CD8-positive, alpha-beta memory T cell (primary cell): Measurements from ENCODE around the gene CRISPLD2. TPM values are rescaled to one million over a fixed set of nuclear protein-coding genes. Genes with fewer than 3 reads are reported as not detected.

Experiments used
- CTCF ChIA-PET: fragments of 350-600 bp; sonication (Branson Sonifier 250); formaldehyde crosslinking; loops from one replicate; lab custom pipeline; 2021; ENCODE audit warnings: antibody characterized with exemption; lab: Charles Lee
- POLR2A ChIA-PET: fragments of 350-600 bp; sonication (Branson Sonifier 250); formaldehyde crosslinking; loops from one replicate; lab custom pipeline; 2021; ENCODE audit warnings: antibody characterized with exemption; lab: Charles Lee
- DNase-seq, 5 donors: peaks; one replicate each; pipeline versions ENCODE4 v3.0.0 to v3.0.0-alpha.2; 2020 to 2022; ENCODE audit warnings: mixed read lengths in 1 of 5
- H3K27ac ChIP-seq: one replicate; pipeline ENCODE4 v1.7.0; 2013; ENCODE audit warnings: low read depth, mild to moderate bottlenecking, low read length, moderate library complexity
- H3K27me3 ChIP-seq: 2 replicates; pipeline ENCODE4 v1.7.0; 2013; ENCODE audit warnings: low read length, mild to moderate bottlenecking; ENCODE audit not compliant: insufficient read depth, poor library complexity, severe bottlenecking
- H3K36me3 ChIP-seq: 2 replicates; pipeline ENCODE4 v1.7.0; 2013; ENCODE audit warnings: mild to moderate bottlenecking, low read length, moderate library complexity; ENCODE audit not compliant: insufficient read depth
- H3K4me1 ChIP-seq: 2 replicates; pipeline ENCODE4 v1.7.0; 2013; ENCODE audit warnings: mild to moderate bottlenecking, low read length, moderate library complexity; ENCODE audit not compliant: insufficient read depth
- H3K4me3 ChIP-seq: 2 replicates; pipeline ENCODE4 v1.7.0; 2013; ENCODE audit warnings: mild to moderate bottlenecking, low read length
- H3K9me3 ChIP-seq: 2 replicates; pipeline ENCODE4 v1.7.0; 2013; ENCODE audit warnings: mild to moderate bottlenecking, low read length
- H3K27ac Mint-ChIP-seq, 8 donors: one replicate each; pipeline ENCODE4 v1.8.0; 2020 to 2021; ENCODE audit warnings: mixed read lengths in 8 of 8, mild to moderate bottlenecking in 6 of 8, inconsistent platforms in 3 of 8, moderate library complexity in 3 of 8
- H3K27me3 Mint-ChIP-seq, 2 donors: one replicate each; pipeline ENCODE4 v1.8.0; 2020 to 2021; ENCODE audit warnings: mixed read lengths in 2 of 2, mild to moderate bottlenecking in 1 of 2, moderate library complexity in 1 of 2
- H3K36me3 Mint-ChIP-seq, 3 donors: one replicate each; pipeline ENCODE4 v1.8.0; 2020 to 2021; ENCODE audit warnings: mixed read lengths in 3 of 3, inconsistent platforms in 1 of 3, mild to moderate bottlenecking in 1 of 3
- H3K4me1 Mint-ChIP-seq, 3 donors: one replicate each; pipeline ENCODE4 v1.8.0; 2020 to 2021; ENCODE audit warnings: mixed read lengths in 3 of 3, inconsistent platforms in 1 of 3, mild to moderate bottlenecking in 1 of 3
- H3K4me3 Mint-ChIP-seq, 7 donors: one replicate each; pipeline ENCODE4 v1.8.0; 2020 to 2021; ENCODE audit warnings: mixed read lengths in 7 of 7, mild to moderate bottlenecking in 6 of 7, moderate library complexity in 4 of 7, inconsistent platforms in 2 of 7
- H3K9me3 Mint-ChIP-seq, 5 donors: one replicate each; pipeline ENCODE4 v1.8.0; 2020 to 2022; ENCODE audit warnings: mixed read lengths in 5 of 5, mild to moderate bottlenecking in 3 of 5, moderate library complexity in 2 of 5, inconsistent platforms in 1 of 5
- polyA plus RNA-seq: library from polyadenylated mRNA; unstranded; fragments of 300-500 nt; fragmentation: Illumina TruSeq; gene quantifications from one replicate; pipeline ENCODE4 v1.2.3, GENCODE V29; 2021
- total RNA-seq, 2 experiments: library from RNA; stranded (reverse); gene quantifications; one replicate each; pipeline ENCODE4 v1.2.3, GENCODE V29; 2021

CRISPLD2 gene
- total and polyA plus RNA-seq, 3 experiments from 2014 or later = 0.04 to 0.05 TPM; not detected in 1

DNA sequence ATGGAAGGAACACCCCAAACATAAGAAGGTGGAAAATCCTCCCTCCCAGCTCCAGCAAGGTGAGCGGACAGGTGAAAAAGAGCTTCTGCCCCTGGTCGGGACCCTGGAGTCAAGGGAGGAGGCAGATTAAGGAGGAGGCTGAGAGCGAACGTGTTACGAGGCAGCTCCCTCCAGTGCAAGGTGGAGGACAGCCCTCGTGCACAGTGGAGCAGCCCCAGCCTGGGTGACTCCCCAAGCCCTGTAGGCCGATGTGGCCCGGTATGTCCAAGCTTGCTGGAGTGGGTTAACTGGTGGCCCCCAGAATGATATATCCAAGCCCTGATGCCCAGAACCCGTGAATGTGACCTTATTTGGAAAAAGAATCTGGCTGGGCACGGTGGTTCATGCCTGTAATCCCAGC, 15.5 kb upstream of the CRISPLD2 start:
- no peaks in the 10 kb centered on the region for H3K27me3 ChIP-seq
- no peak overlapping the region for H3K27ac ChIP-seq
- H3K36me3 ChIP-seq = no peaks in the 10 kb centered on the region
- no peaks in the 10 kb centered on the region for H3K4me1 ChIP-seq
- Mint-ChIP-seq H3K27me3 (peaks cover 9 to 14% of the 10 kb centered on the region in 2 donors), H3K27ac (no peak overlapping the region), H3K4me1 (peaks cover 0 to 5% (median 0%) of the 10 kb centered on the region in 3 donors), H3K4me3 (no peak overlapping the region), H3K36me3 (no peaks in the 10 kb centered on the region), H3K9me3 (no peaks in the 10 kb centered on the region)
- CTCF ChIA-PET = no interaction called here
- POLR2A ChIA-PET = no interaction called here
- H3K4me3 ChIP-seq = no peak overlapping the region
- DNase-seq = no peak
- H3K9me3 ChIP-seq = no peaks in the 10 kb centered on the region

DNA sequence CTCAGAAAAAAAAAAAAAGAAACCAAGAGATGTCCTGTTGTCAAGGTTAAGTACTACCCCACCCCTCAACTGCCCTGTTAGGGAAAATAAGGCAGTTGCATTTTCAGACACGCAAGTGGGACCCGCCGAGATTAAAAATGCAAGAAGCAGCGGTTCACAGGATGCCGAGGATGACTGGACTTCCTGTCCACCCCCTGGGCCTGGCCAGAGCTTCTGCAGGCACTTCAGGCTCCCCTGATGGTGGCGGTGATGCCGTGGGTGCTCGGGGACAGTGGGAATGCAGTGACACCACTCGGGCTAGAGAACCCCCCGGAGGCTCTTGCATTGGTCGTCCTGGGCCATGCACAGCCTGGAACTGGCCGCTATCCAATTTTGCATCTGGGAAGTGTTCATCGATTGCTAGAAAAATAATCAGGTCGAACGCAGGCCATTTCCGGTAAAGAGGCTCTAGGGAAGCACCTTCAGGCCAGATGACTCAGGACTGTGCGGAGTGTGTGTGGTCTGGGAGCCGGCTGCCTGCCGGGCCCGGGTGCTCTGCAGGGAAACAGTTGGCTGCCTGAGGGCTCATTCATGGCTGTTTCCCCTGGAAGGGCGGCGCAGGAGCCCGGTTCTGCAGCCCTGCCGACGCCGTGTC, 13.4 kb upstream of the CRISPLD2 start:
- Mint-ChIP-seq H3K4me3 (no peak overlapping the region), H3K4me1 (peaks cover 3 to 11% (median 4%) of the 10 kb centered on the region in 3 donors), H3K27ac (no peak overlapping the region), H3K27me3 (peaks cover 6 to 16% of the 10 kb centered on the region in 2 donors), H3K36me3 (no peaks in the 10 kb centered on the region), H3K9me3 (peaks cover 0 to 1% (median 0%) of the 10 kb centered on the region in 5 donors)
- no peaks in the 10 kb centered on the region for H3K9me3 ChIP-seq
- POLR2A ChIA-PET = no interaction called here
- H3K4me3 ChIP-seq = no peak overlapping the region
- no peaks in the 10 kb centered on the region for H3K27me3 ChIP-seq
- no peaks in the 10 kb centered on the region for H3K36me3 ChIP-seq
- peaks cover 3% of the 10 kb centered on the region for H3K4me1 ChIP-seq
- peak overlapping the region; percentile 31 for H3K27ac ChIP-seq
- CTCF ChIA-PET = interaction anchor here (1.9 kb wide), 1 partner anchor 75 kb away, joined by 4 read pairs; no protein-coding TSS in a partner anchor
- DNase-seq = no peak

DNA sequence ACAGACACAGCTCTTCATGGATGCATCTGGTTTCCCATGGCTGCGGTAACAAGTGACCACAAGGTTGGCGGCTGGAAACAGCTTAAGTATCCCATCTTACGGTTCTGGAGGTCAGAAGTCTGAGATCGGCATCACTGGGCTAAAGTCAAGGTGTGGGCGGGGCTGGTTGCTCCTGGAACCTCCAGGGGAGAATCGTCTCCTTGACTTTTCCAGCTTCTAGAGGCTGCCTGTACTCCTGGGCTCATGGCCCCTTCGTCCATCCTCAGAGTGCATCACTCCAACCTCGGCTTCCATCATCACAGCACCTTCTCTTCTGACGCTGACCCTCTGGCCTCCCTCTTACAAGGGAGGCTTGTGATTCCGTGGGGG, 12.9 kb upstream of the CRISPLD2 start:
- Mint-ChIP-seq H3K9me3 (peaks cover 0 to 5% (median 0%) of the 10 kb centered on the region in 5 donors), H3K36me3 (no peaks in the 10 kb centered on the region), H3K27ac (no peak overlapping the region), H3K27me3 (peaks cover 6 to 21% of the 10 kb centered on the region in 2 donors), H3K4me3 (no peak overlapping the region), H3K4me1 (peaks cover 3 to 11% (median 4%) of the 10 kb centered on the region in 3 donors)
- H3K27ac ChIP-seq = peak overlapping the region; percentile 31
- H3K36me3 ChIP-seq = no peaks in the 10 kb centered on the region
- no peaks in the 10 kb centered on the region for H3K9me3 ChIP-seq
- H3K4me3 ChIP-seq = no peak overlapping the region
- no peak for DNase-seq
- H3K27me3 ChIP-seq = no peaks in the 10 kb centered on the region
- peaks cover 3% of the 10 kb centered on the region for H3K4me1 ChIP-seq
- POLR2A ChIA-PET = no interaction called here
- CTCF ChIA-PET = interaction anchor here (1.9 kb wide), 1 partner anchor 74 kb away, joined by 4 read pairs; no protein-coding TSS in a partner anchor

DNA sequence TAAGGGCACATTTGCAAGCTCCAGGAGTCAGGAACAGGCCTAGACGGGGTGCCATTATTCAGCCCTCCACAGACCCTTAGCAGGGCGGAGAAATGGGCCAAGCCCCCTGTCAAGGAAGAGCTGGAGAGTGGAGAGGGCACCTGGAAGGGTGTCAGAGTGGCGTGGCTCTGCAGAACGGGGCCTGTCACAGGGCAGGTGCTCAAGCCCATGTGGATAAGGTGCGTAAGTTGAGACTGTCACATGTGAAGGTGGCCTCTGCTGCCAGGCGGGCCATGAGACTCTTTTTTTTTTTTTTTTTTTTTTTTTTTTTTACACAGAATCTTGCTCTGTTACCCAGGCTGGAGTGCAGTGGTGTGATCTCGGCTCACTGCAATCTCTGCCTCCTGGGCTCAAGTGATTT, 12.0 kb upstream of the CRISPLD2 start:
- H3K4me3 Mint-ChIP-seq = no peak overlapping the region
- POLR2A ChIA-PET = no interaction called here
- no peaks in the 10 kb centered on the region for H3K36me3 Mint-ChIP-seq
- DNase-seq = no peak
- no peak overlapping the region for H3K4me3 ChIP-seq
- H3K27me3 Mint-ChIP-seq = peaks cover 6 to 22% of the 10 kb centered on the region in 2 donors
- H3K36me3 ChIP-seq = no peaks in the 10 kb centered on the region
- no peak overlapping the region for H3K27ac ChIP-seq
- peaks cover 0 to 5% (median 0%) of the 10 kb centered on the region in 5 donors for H3K9me3 Mint-ChIP-seq
- H3K4me1 Mint-ChIP-seq = peaks cover 3 to 11% (median 4%) of the 10 kb centered on the region in 3 donors
- H3K27ac Mint-ChIP-seq = no peak overlapping the region
- CTCF ChIA-PET = interaction anchor here (1.9 kb wide), 1 partner anchor 73 kb away, joined by 4 read pairs; no protein-coding TSS in a partner anchor
- no peaks in the 10 kb centered on the region for H3K9me3 ChIP-seq
- H3K4me1 ChIP-seq = peaks cover 3% of the 10 kb centered on the region
- no peaks in the 10 kb centered on the region for H3K27me3 ChIP-seq

DNA sequence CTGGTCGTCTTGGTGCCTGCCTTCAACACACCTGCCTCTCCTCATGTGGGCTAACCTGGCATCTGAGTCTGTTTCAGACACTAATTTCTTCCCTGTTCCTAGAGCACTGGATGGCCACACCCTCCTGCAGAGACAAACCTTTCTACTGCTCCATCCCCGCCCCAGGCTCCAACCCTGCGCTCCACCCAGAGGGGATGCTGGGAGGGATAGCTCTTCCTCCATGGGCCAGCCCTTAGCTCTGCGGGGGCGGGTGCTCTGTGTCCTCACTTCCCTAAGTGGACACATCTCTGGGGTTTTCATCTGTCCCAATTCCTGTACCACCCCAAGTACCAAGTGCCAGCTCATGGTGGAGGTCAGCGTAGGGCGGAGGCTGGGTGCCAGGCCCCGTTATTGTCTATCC, 11.0 kb upstream of the CRISPLD2 start:
- Mint-ChIP-seq H3K36me3 (no peaks in the 10 kb centered on the region), H3K27me3 (peaks cover 8 to 26% of the 10 kb centered on the region in 2 donors)
- CTCF ChIA-PET = no interaction called here

DNA sequence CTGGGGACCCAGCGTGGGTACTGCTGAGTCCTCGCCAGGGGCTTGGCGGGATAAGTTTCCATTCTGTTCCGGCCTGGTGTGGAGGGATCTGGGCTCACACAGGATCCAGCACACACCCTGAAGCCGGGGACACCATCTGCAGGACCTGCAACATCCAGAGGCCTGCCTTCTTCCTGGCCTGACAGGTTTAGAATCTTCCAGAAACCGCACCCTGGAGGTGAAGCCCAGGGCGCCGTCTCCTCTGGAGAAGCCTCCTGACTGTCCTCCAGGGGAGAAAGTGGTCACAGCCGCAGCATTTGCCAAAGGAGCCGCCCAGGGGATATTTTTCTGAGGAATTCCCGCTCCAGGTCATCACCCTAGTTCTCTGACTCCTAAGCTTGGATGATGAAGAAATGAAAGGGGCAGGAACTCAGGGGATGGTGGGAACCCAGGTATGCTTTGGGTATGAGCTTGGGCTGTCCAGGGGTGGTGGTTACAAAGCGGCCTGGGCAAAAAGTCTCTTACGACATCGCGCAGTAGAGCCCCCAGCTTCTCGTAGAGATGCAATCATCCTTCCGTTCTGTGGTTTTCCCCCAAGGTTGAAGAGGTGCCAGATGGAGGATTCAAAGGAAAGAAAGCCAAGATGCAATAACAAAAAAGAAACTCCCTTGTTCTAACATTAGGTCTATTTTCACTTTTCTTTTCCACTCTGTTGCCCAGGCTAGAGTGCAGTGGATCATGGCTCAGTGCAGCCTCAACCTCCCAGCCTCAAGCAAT, 9.1 kb upstream of the CRISPLD2 start:
- CTCF ChIA-PET = no interaction called here

More for the DNA sequence above, 11.0 kb upstream of the CRISPLD2 start:
- no peak overlapping the region for H3K4me3 ChIP-seq
- H3K27ac ChIP-seq = no peak overlapping the region
- H3K4me1 ChIP-seq = peaks cover 3% of the 10 kb centered on the region
- Mint-ChIP-seq H3K4me1 (peaks cover 4 to 11% (median 5%) of the 10 kb centered on the region in 3 donors), H3K27ac (no peak overlapping the region), H3K9me3 (peaks cover 0 to 5% (median 0%) of the 10 kb centered on the region in 5 donors), H3K4me3 (no peak overlapping the region)
- H3K27me3 ChIP-seq = no peaks in the 10 kb centered on the region
- H3K9me3 ChIP-seq = no peaks in the 10 kb centered on the region
- POLR2A ChIA-PET = no interaction called here
- no peaks in the 10 kb centered on the region for H3K36me3 ChIP-seq
- DNase-seq = no peak

DNA sequence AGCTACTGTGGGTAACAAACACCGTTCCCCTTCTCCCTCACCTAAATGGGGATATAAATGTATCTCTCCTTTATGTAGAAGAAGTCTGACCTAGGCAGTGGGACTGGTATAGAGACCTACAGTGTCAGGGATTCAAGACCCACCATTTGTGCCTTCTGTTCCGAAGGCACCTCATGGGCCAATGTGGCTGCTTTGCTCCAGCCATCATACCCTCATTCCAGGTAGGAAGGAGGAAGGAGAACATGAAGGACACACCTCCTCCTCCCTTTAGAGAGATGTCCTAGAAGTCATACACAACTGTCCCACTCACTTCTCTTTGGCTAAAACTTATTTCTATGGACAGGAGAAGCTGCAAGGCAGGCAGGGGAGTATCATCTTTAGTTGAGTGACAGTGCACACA, 8.3 kb upstream of the CRISPLD2 start:
- no peak for DNase-seq
- H3K9me3 ChIP-seq = no peaks in the 10 kb centered on the region
- POLR2A ChIA-PET = no interaction called here
- no peak overlapping the region for H3K4me3 ChIP-seq
- H3K36me3 ChIP-seq = no peaks in the 10 kb centered on the region
- peaks cover 0 to 5% (median 0%) of the 10 kb centered on the region in 5 donors for H3K9me3 Mint-ChIP-seq
- no peak overlapping the region for H3K4me3 Mint-ChIP-seq
- no peak overlapping the region for H3K27ac ChIP-seq
- H3K4me1 ChIP-seq = peaks cover 3% of the 10 kb centered on the region
- H3K27me3 Mint-ChIP-seq = peaks cover 5 to 30% of the 10 kb centered on the region in 2 donors
- H3K27me3 ChIP-seq = no peaks in the 10 kb centered on the region
- no peak overlapping the region for H3K27ac Mint-ChIP-seq
- CTCF ChIA-PET = no interaction called here
- peaks cover 4 to 6% (median 5%) of the 10 kb centered on the region in 3 donors for H3K4me1 Mint-ChIP-seq
- no peaks in the 10 kb centered on the region for H3K36me3 Mint-ChIP-seq

More for the DNA sequence above, 9.1 kb upstream of the CRISPLD2 start:
- no peak overlapping the region for H3K4me3 Mint-ChIP-seq
- peaks cover 5 to 27% of the 10 kb centered on the region in 2 donors for H3K27me3 Mint-ChIP-seq
- peaks cover 3% of the 10 kb centered on the region for H3K4me1 ChIP-seq
- no peak overlapping the region for H3K4me3 ChIP-seq
- peak in 1 of 5 donors; percentile 38 for DNase-seq
- H3K36me3 ChIP-seq = no peaks in the 10 kb centered on the region
- peaks cover 0 to 5% (median 0%) of the 10 kb centered on the region in 5 donors for H3K9me3 Mint-ChIP-seq
- H3K9me3 ChIP-seq = no peaks in the 10 kb centered on the region
- H3K27me3 ChIP-seq = no peaks in the 10 kb centered on the region
- peaks cover 4 to 11% (median 5%) of the 10 kb centered on the region in 3 donors for H3K4me1 Mint-ChIP-seq
- no peaks in the 10 kb centered on the region for H3K36me3 Mint-ChIP-seq
- H3K27ac ChIP-seq = no peak overlapping the region
- POLR2A ChIA-PET = no interaction called here
- H3K27ac Mint-ChIP-seq = peak overlapping the region in 1 of 8 donors; percentile 61
